Measurements from ENCODE around the gene MYH6.
"Not testable (repeated sequence)": the region's sequence is repeated elsewhere in the genome, so short reads cannot be mapped to it uniquely, and the experiment has no call there.

MYH6 gene

DNA sequence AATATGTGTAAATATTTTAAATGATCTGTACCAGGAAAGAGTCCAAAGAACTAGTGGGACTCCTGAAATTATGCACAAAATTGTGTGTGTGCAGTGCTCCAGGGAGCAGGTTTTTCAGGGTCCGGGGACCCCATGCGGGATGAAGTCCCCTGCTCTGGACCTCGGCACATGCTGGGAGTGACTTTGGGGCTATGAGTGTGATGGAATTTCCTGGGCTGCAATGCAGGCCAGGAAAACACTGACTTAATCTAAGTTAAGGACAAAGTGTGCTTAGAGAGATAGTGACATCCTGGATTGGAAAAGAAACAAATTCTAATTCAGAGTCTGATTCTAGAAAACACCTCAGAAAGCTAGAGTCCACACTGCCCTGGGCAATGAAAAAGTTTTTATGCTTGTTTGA lies 6.2 kb upstream of the MYH6 start:
- no peak for DNase-seq (ENCODE audit: low read depth)

DNA sequence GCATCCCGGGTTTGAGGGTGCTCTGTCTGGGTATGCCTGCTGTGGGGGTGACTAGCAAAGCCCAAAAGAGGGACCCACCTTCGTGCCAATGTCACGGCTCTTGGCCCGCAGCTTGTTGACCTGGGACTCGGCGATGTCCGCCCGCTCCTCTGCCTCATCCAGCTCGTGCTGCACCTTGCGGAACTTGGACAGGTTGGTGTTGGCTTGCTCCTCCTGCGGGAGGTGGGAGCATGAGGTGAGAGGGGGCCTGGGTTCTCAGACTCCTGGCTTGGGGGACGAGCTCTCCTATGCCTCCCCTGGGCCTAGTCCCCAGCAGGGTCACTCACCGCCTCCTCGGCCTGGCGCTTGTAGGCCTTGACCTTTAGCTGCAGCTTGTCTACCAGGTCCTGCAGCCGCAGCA lies 5.6 kb upstream of the MYH6 start:
- no peak for DNase-seq (ENCODE audit: low read depth)

DNA sequence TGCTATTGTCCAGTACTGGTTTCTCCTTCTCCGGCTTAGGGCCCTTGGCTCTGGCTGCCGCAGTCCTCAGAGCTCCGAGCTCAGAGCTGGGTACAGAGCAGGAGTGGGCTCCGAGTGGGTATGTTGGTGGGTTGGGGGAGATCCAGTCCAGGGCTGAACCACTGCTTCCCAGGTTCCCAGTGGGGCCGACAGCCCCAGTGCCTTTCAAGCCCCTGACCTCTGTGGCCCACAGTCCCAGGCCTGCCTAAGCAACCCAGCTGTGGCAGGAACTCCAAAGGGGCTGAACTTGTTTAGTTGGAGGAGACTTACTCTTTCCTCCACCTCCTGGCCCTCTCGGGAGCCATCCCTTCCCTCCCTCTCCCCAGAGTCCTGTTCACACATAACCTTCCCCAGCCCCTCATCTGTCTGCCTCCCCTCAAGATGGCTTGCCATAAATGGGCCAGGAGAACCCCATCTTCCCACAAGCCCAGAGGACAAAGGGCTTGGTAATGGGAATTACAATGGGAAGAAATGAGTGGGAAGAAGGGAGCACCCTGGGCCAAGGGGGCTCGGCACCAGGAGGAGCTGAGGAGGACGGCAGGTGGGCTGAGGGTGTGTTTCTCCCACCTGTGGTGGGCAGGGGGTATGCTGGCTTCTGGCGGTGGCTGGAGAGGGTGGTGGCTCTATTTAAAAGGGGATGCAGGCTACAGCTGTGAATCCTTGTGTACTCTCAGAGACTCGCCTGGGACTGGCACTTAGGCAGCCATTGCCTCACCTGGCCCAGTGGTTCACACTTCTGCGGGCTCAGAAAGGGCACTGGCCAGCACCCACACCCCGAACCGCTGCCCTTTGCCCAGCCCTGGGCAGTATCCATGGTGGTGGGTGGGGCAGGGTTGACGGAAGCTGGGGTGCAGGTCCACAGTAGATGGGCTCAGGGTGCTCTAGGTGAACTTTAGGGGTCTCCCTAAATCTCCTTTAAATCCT lies 3.8 kb upstream of the MYH6 start:
- DNase-seq (ENCODE audit: low read depth) = no peak

DNA sequence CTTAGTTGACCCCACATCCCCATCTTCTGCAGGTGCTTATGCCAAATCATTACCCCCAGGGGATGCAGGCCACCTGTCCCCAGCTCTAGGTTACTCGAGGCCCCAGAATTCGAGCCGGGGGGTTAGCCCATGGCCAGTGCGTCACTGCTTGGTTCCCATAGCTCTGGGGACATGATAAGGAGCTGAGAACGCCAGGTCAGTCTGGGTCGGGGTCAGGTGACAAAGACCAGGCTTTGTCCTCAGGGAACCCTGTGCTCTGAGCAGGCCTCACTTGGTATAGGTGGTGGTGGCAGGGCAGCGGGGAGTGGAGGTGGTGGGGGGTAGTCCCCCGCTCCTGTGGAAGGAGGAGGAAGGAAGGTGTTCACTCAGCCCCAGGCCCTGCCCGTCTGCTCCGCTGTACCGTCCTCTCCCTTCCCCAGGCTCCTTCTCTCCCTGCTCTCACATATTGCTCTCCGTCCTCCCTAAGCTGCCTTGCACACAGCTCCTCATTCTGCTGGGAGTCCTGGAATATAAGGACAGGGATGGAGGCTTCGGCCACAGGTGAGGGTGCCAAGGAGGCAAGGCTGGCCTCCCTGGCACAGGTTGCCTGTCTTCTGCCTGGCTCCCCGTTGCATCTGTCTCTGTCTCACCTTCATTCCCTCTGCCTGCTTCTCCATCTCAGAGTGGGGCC lies 2.0 kb upstream of the MYH6 start:
- DNase-seq (ENCODE audit: low read depth) = no peak

DNA sequence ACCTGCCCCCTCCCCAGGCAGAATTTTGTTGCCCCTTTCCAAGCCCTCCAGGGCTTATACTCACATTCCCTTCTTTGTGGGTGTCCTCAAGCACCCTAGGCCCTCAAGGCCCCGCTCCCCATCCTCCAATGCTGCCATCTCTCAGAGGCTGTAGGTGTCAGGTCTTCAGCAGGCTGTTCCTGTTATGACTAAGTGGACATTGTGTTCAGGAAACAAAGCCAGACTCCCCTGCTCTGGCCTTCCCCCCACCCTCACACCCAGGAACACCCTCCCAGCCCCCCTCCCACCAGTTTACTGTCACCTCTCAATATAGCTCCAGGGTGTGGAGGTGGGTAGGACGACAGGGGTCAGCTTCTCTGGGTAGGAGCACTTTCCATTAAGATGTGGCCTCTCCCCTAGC lies 1.4 kb upstream of the MYH6 start:
- DNase-seq (ENCODE audit: low read depth) = no peak

DNA sequence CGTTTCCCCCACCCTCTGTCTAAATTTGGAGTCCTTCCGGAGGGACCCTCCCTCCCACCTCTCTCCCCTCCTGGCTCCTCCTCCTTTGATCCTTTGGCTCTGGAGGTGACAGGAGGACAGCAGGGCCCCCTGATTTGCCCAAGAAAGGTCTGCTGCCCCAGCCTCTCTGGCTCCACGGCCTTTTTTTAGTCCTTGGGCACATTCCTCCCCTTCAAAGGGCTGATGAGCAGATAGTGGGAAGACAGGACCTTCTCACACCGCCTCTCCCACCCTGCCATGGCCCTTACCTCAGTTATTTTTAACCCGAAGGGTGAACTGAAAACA lies 196 bp upstream of the MYH6 start:
- no peak for DNase-seq (ENCODE audit: low read depth)

DNA sequence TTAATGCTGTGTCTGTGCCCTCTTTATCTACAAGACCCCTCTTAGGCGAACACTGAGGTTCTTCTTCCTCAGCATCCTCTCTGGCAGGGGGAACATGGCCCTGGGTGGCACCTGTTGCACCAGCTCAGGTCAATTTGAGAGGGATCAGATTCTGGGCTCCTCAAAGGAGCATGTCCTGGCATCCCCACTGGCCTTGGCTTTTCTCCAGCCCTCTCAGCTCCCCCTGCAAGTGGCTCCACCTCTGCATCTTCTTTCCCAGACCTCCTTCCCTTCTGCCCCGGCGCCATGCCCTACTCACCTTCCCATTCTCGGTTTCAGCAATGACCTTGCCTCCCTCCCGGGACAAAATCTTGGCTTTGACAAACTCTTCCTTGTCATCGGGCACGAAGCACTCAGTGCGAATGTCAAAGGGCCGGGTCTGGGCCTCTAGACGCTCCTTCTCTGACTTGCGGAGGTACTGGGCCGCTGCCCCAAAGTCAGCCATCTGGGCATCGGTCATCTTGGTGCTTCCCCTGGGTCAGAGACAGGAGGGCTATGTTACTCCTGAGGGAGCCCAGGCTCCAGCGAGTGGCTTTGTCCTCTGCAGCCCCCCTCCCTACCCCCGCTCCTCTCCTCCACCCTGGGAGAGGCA lies 1.2 kb downstream of the MYH6 start:
- no peak for DNase-seq (ENCODE audit: low read depth)

DNA sequence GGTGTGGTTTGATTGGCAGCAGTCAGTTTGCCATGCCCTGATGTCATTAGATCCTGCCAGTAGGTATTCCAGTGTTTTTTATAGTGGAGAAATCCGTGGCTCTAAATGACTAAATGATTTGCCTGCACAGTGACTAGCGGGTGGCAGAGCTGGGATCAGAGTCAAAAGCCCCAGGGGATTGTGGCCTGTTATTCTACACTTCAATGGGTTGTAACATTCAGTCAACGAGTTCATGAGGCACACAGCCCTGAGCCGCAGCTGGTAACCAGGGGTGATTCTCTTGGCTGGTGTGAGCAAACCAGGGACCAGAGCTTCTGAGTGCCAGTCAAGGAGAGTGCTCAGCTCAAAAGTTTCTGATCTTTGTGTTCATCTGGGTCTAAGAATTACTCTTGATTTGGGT lies 1.8 kb downstream of the MYH6 start:
- no peak for DNase-seq (ENCODE audit: low read depth)

DNA sequence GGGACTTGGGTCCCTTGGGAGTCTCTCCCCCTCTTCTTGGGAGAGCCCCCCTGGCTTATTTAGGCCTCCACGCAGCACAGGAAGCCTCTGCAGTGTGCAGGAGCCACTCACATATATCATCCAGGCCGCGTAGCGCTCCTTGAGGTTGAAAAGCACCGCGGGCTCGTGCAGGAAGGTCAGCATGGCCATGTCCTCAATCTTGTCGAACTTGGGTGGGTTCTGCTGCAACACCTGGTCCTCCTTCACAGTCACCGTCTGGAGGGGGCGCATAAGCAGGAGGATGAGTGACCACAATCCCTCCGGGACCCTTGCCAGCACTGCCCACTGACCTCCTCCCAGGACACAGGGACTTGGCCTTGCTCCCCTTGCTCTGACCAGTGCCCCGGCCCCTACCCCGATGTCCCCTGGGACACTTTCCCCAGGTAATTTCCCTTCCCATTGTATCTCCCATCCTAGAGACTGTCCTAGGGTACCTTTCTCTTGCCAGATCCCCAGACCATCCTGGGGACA lies 2.5 kb downstream of the MYH6 start:
- DNase-seq (ENCODE audit: low read depth) = no peak

DNA sequence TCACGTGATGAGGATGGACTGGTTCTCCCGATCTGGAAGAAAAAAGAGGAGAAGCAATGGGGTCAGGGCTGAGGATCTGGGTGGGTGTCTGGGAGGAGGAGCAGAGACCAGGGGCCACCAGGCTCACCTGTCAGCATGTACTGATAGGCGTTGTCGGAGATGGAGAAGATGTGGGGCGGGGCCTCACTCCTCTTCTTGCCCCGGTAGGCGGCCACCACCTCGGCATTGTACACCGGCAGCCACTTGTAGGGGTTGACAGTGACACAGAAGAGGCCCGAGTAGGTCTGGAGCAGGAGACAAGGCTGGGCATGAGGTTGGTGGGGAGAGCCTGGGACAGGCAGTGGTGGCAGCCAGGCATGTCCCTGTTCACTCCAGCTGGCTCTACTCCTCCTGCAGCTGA lies 3.0 kb downstream of the MYH6 start:
- no peak for DNase-seq (ENCODE audit: low read depth)

DNA sequence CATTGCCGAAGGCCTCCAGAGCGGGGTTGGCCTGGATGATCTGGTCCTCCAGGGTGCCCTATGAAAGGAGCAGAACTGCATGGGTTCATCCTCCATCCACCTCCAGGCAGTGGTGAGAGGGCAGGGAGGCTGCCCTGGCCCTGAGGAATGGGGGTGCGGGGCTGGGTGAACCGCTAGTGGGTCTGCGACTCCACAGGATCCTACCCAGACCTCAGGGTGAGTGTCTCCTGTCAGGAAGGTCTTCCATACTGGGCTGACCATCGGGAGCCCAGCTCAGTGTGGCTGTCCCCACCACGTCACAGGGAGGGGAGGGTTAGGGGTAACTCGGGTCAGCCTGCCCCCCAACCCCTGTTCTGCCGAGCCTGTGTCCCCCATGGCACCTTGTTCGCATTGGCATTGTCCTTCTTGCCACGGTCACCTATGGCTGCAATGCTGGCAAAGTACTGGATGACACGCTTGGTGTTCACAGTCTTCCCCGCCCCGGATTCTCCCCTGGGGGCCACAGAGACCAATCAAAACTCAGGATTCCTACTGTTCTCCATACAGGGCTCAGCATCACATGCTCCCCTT lies 3.7 kb downstream of the MYH6 start:
- DNase-seq (ENCODE audit: low read depth) = no peak

DNA sequence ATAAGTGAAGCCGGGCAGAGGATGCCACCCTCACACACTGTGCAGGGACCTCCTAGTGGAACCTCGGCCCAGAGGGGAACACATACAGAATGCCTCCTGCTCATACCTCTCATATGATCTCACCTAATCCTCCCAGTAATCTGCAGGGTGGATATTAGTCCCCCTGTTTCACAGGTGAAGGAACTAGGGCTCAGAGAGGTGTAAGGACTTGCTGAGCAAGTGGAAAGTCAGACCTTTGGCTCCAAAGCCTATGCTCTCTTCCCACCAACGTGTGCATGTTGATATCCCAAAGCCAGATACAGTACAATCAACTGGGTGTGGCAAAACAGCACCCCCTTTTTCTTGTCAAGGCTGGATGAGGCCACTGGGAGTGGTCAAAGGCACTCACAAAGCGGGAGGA lies 4.2 kb downstream of the MYH6 start:
- DNase-seq (ENCODE audit: low read depth) = no peak

DNA sequence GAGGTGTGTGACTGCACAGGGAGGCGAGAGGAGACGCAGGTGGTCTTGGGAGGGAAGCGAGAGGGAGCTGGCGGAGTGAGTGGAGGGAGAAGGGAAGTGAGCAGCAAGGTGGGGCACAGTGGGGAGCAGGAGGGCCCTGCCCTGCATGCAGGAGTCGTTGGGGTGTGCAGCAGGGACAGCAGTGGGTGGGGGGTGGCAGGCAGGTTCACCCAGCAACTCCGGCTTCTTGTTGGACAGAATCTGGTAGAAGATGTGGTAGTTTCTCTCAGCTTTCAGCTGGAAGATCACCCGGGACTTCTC lies 5.0 kb downstream of the MYH6 start:
- DNase-seq (ENCODE audit: low read depth) = no peak

DNA sequence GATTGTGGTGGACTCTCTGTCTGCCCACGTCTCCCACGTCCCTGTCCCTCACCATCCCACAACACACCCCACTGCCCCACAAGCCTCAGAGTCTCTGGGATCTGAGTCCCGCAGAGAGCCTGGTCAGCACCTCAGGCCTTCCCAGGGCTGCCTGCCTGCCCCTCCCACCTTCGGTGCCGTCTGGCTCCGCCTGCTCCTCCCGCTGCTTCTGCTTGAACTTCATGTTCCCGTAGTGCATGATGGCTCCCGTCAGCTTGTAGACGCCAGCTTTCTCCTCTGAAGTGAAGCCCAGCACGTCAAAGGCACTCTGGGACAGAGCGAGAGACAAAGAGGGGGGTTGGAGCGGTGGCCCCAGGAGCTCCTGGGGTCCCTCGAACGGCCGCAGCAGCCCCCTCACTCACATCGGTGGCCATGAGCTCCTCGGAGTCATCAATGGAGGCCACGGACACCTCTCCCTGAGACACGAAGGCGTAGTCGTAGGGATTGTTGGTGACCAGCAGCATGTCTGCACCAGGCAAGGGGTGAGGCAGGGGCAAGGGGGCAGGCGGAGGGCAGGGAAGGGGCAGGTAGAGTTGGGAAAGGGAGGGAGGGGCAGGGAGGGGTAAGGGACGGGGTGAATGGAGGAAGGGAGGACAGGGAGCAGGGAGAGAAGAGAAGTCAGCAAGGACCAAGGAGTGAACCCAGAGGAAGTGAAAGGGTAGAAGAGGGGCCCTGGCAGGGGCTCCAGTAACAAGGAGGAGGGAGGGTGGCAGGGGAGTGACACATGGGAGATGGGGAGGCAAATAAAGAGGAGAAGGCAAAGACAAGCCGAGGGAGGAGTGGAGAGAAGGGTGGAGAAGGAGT lies 5.6 kb downstream of the MYH6 start:
- DNase-seq (ENCODE audit: low read depth) = no peak

DNA sequence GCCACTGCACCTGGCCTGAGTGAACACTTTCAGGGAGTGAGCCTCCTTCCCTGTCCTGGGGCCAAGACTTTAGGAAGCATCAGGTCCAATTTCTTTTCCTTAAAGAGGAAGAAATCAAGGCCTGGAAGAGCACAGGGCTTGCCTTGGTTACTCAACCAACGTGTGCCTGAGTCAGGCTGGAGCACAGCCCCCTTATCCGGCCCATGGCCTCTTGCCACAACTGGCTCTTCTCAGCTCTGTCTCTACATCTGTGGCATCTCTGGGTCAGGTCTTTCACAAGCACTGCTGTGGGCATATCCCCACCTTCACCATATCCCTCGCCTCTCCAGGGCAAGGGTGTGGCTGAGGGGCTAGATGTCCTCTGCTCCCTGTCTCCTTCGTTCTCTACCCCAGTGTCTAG lies 6.8 kb downstream of the MYH6 start:
- no peak for DNase-seq (ENCODE audit: low read depth)

DNA sequence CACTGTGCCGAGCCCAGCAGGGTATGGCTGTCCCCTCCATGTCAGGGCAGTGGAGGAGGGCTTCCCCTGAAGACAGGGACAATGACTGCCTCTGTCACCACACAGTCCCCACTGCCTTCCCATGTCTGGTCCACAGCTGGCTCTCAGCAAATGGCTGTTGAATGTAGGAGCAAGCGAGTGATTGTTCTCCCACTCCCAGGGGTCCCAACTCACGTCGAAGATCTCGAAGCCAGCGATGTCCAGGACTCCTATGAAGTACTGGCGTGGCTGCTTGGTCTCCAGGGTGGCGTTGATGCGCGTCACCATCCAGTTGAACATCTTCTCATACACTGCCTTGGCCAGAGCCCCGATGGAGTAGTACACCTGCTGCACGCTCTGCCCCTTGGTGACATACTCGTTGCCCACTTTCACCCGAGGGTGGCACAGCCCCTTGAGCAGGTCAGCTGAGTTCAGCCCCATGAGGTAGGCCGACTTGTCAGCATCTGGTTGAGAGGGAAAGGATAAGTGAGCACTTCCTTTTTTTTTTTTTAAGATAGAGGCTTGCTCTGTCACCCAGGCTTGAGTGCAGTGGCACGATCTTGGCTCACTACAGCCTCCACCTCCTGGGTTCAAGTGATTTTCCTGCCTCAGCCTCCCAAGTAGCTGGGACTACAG lies 7.5 kb downstream of the MYH6 start:
- DNase-seq (ENCODE audit: low read depth) = not testable (repeated sequence)

DNA sequence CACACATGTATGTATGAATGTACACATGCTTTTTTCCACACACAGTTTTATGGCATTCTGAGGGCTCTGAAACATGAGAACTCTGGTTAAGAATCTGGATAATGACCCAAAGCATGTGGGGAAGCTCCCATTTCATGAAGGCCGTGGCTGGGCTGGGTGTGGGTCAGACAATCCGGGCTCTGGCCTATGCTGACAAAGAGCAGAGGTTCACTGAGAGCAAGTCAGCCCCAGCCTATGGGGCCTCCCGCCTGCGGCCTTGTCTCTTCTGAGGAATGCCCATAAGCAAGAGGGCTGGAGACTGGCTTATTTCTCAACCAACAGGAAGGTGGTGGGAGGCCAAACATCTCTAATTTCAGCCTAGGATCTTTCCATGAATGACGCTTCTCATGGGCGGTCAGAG lies 8.5 kb downstream of the MYH6 start:
- no peak for DNase-seq (ENCODE audit: low read depth)

DNA sequence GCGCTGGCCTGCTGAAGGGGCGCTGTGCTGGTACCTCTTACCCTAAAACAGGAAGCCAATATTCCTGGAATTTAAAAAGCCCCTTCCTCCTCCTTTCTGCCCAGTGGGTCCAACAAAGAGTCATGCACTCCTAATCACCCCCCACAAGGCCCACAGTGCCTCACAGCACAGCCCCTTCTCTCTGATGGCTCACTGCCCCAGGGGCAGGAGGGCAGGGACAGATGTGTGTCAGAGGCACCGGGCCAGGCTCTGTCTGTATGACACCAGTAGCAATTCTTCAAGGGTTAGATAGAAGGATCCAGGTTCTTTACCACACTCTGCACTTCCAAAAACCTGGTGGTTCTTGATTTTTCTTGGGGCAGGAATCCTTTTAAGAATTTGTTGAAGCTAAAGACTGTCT lies 8.9 kb downstream of the MYH6 start:
- DNase-seq (ENCODE audit: low read depth) = no peak

DNA sequence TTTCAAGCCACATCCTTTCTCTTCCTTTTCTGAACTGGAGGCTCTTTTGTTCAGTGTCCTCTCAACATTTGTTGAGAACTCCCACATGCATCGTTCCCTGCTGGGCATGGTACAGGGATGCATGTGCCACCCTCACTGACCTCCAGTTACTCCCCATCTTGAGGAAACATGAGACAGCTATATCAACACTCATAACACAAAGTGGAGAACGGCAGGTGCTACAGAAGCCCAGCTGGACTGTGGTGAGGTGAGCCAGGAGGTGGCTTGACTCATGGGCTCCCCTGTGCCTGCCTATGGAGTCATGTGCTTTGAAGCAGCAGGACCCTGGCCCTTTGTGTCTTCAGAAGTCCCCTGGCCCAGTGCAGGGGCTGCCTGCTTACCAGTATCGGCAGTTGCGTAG lies 9.7 kb downstream of the MYH6 start:
- DNase-seq (ENCODE audit: low read depth) = no peak

DNA sequence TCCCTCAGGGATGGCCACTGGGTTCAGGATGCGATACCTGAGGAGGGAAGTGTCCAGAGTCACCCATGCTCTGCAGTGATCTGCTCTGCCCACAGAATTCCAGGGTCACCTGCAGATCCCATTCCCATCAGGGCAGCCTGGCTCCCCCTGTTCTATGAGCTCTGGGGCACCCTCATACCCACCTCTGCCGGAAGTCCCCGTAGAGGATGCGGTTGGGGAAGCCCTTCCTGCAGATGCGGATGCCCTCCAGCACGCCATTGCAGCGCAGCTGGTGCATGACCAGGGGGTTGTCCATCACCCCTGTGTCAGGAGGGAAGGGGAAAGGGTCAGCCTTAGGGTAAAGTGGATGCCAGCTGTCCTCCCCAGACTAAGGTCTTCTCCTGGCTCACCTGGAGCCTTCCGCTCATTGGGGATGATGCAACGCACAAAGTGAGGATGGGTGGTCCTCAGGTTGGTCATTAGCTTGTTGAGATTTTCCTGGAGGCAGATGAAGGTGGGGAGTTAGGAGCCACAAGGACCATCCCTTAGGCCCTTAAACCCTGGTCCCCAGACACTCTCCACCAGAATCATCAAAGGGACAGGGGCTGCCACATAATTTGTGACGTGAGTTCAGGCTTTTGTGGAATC lies 11.2 kb downstream of the MYH6 start:
- no peak for DNase-seq (ENCODE audit: low read depth)

DNA sequence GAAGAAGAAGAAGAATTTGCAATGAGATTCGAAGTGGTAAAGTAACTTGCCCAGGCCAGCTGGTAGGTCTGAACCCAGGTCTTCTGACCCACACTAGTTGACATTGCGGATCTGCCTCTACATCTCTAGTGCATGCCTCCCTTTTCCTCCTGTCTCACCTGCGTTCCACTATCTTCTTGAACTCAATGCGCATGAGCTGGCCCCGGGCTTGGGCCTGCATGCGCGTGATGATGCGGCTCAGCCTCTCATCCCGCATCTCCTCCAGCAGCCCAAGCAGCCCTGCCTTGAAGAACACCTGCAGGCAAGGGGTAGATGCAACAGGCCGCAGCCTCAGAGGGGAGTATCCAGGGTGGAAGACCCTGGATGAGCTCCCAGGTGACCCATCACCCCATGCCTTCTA lies 11.9 kb downstream of the MYH6 start:
- no peak for DNase-seq (ENCODE audit: low read depth)

Measured in stimulated activated CD8-positive, alpha-beta memory T cell treated with anti-CD3 and anti-CD28 coated beads, Interleukin-12 subunit alpha, Interleukin-12 subunit beta, amount 100 ng/mL, for 1 hour (primary cell).